ENCODE data around the gene STK39. TPM values are rescaled to one million over a fixed set of nuclear protein-coding genes. Genes with fewer than 3 reads are reported as not detected.

STK39 gene
- total and polyA plus RNA-seq, 2 experiments from 2014 or later: 3.2 to 14.6 TPM

DNA sequence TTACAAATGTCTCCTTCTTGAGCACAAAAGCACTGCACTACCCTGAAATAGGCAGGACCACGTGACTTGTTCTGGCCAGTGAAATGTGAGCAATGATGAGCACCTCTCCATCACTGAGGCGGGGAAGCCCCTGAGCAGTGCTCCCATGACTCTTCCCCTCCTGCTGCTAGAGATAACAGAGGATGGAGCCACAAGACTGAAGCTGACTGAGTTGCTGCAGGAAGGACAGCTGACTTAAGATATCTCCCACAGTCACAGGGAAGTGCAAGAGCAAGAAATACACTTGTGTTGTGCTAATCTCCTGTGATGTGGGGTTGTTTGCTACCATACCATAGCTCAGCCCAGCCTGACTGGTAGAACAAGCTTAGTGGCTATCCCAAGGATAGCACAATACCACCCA lies 38.7 kb downstream of the STK39 start:
- Histone ChIP-seq H3K9me2 (ENCODE audit: insufficient read depth) (no peaks in the 10 kb centered on the region), H3K9ac (no peak overlapping the region), H3K27ac (no peak overlapping the region), H3K4me2 (ENCODE audit: unreplicated experiment) (no peak overlapping the region), H3K27me3 (replicated peaks; ENCODE audit: insufficient read depth) (no peaks in the 10 kb centered on the region), H3K4me3 (no peak overlapping the region), H2AFZ (no peak overlapping the region), H3K4me1 (ENCODE audit: insufficient read depth) (peaks cover 19% of the 10 kb centered on the region), H3K9me3 (ENCODE audit: low read depth) (no peaks in the 10 kb centered on the region), H4K20me1 (ENCODE audit: insufficient read depth) (no peaks in the 10 kb centered on the region), H3F3A (ENCODE audit: insufficient read depth) (peaks cover 14% of the 10 kb centered on the region; the same call in 1 of the 2 replicates), H3K79me2 (ENCODE audit: insufficient read depth) (peaks cover 53% of the 10 kb centered on the region), H3K36me3 (ENCODE audit: low read depth) (no peaks in the 10 kb centered on the region)
- no peak for DNase-seq
- in situ Hi-C loops (cut with MboI): no loop called here
- TF ChIP-seq EZH2phosphoT487 (IDR thresholded peaks at IDR 0.05; ENCODE audit: insufficient read depth, low read depth): no peak
- TF ChIP-seq EZH2 (IDR thresholded peaks at IDR 0.05; ENCODE audit: insufficient read depth, poor library complexity, severe bottlenecking): no peak
- WGBS, 2 experiments (ENCODE audit: low coverage in 1 of 2, low lambda C conversion rate in 2 of 2, missing lambda C conversion rate in 2 of 2): 96 to 98% methylated on average over 2 of the region's 2 CpGs

DNA sequence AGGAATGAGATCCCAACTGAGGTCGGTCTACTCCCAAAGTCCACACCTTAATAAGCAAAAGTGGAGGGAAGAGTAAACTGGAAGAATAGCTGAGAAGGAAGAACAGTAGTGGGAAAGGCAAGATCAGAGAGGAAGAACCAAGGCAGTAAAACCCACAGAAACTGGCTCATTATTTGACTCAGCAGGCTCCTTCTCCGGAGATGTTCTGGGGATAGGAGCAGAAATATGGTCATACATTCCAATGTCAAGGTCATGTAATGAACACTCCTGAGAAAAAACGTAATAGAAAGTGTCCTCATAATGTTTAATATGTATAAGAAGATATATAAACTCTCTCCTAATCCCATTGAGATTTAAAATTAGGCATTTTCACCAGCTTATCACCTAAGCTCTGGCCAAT lies 39.5 kb downstream of the STK39 start:
- peaks cover 14% of the 10 kb centered on the region; the same call in 1 of the 2 replicates for H3F3A ChIP-seq (ENCODE audit: insufficient read depth)
- WGBS, 2 experiments (ENCODE audit: low coverage in 1 of 2, low lambda C conversion rate in 2 of 2, missing lambda C conversion rate in 2 of 2): 92 to 95% methylated on average over 3 of the region's 3 CpGs
- in situ Hi-C loops (cut with MboI): no loop called here
- no peak overlapping the region for H3K4me3 ChIP-seq
- TF ChIP-seq EZH2 (IDR thresholded peaks at IDR 0.05; ENCODE audit: insufficient read depth, poor library complexity, severe bottlenecking): no peak
- TF ChIP-seq EZH2phosphoT487 (IDR thresholded peaks at IDR 0.05; ENCODE audit: insufficient read depth, low read depth): no peak
- H3K27ac ChIP-seq: no peak overlapping the region
- H3K36me3 ChIP-seq (ENCODE audit: low read depth): no peaks in the 10 kb centered on the region
- H3K9me3 ChIP-seq (ENCODE audit: low read depth): no peaks in the 10 kb centered on the region
- no peak overlapping the region for H2AFZ ChIP-seq
- peaks cover 60% of the 10 kb centered on the region for H3K79me2 ChIP-seq (ENCODE audit: insufficient read depth)
- DNase-seq: no peak
- H3K4me2 ChIP-seq (ENCODE audit: unreplicated experiment): no peak overlapping the region
- no peaks in the 10 kb centered on the region for H3K27me3 ChIP-seq (replicated peaks; ENCODE audit: insufficient read depth)
- no peak overlapping the region for H3K9ac ChIP-seq
- H3K9me2 ChIP-seq (ENCODE audit: insufficient read depth): no peaks in the 10 kb centered on the region
- no peaks in the 10 kb centered on the region for H4K20me1 ChIP-seq (ENCODE audit: insufficient read depth)
- peaks cover 19% of the 10 kb centered on the region for H3K4me1 ChIP-seq (ENCODE audit: insufficient read depth)

DNA sequence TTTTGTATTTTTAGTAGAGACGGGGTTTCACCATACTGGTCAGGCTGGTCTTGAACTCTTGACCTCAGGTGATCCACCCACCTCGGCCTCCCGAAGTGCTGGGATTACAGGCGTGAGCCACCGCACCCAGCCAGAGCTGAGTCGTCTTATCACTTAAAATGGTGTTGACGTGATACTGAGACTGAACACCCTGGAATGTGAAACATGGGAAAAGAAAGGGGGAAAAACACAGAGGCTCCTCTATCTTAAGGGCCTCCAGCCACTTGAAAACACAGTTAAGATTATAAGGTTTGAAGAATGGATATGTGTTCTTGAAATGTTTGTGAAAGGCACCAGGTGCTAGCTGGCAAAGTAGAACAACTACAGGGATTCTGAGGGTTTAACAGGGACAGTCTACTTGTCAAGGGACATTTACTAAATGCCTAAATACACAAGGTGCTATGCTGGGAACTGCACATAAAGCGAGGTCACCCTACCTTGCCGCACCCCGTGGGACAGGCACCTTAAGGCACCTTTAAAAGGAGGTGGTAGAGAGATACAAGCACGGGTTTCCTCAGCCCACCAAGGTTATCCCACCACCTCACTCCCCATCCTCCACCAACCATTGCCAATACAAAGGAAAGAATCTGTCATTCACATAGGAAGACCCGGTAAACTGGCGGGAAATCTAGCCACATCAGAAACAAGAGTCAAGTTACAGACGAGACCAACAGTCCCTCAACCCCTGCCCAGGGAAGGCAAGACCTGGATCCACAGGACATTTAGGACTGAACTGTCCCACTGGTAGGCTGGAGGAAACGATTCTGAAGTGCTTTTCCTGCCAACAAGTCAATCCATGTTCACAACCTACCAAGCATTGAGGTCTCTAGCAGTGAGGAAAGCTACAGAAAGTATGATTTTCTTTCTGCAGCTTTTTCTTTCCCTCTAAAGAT lies 43.4 kb downstream of the STK39 start:
- Histone ChIP-seq H3K4me2 (ENCODE audit: unreplicated experiment) (no peak overlapping the region), H3F3A (ENCODE audit: insufficient read depth) (no peaks in the 10 kb centered on the region), H3K36me3 (ENCODE audit: low read depth) (no peaks in the 10 kb centered on the region), H3K9me3 (ENCODE audit: low read depth) (no peaks in the 10 kb centered on the region), H3K27ac (no peak overlapping the region), H3K4me3 (no peak overlapping the region), H2AFZ (no peak overlapping the region), H3K27me3 (replicated peaks; ENCODE audit: insufficient read depth) (no peaks in the 10 kb centered on the region), H3K4me1 (ENCODE audit: insufficient read depth) (peaks cover 3% of the 10 kb centered on the region), H3K9me2 (ENCODE audit: insufficient read depth) (no peaks in the 10 kb centered on the region), H4K20me1 (ENCODE audit: insufficient read depth) (peaks cover 2% of the 10 kb centered on the region; the same call in 1 of the 2 replicates), H3K9ac (no peak overlapping the region), H3K79me2 (ENCODE audit: insufficient read depth) (peaks cover 89% of the 10 kb centered on the region)
- DNase-seq: no peak
- whole genome bisulfite sequencing, 2 experiments (ENCODE audit: low coverage in 1 of 2, low lambda C conversion rate in 2 of 2, missing lambda C conversion rate in 2 of 2): 91% methylated on average over 15 of the region's 15 CpGs
- TF ChIP-seq EZH2 (IDR thresholded peaks at IDR 0.05; ENCODE audit: insufficient read depth, poor library complexity, severe bottlenecking): no peak
- no peak for TF ChIP-seq EZH2phosphoT487 (IDR thresholded peaks at IDR 0.05; ENCODE audit: insufficient read depth, low read depth)
- in situ Hi-C loops (cut with MboI): no loop called here

- H3K27ac ChIP-seq: no peak overlapping the region
- no peak overlapping the region for H2AFZ ChIP-seq
- TF ChIP-seq EZH2phosphoT487 (IDR thresholded peaks at IDR 0.05; ENCODE audit: insufficient read depth, low read depth) (no peak), EZH2 (IDR thresholded peaks at IDR 0.05; ENCODE audit: insufficient read depth, poor library complexity, severe bottlenecking) (no peak)
- no peak for DNase-seq
- no peaks in the 10 kb centered on the region for H3K27me3 ChIP-seq (replicated peaks; ENCODE audit: insufficient read depth)
- H3K79me2 ChIP-seq (ENCODE audit: insufficient read depth): peaks cover 75% of the 10 kb centered on the region
- H3K36me3 ChIP-seq (ENCODE audit: low read depth): no peaks in the 10 kb centered on the region
- H4K20me1 ChIP-seq (ENCODE audit: insufficient read depth): peaks cover 2% of the 10 kb centered on the region; the same call in 1 of the 2 replicates
- no peak overlapping the region for H3K9ac ChIP-seq
- no peak overlapping the region for H3K4me3 ChIP-seq
- whole genome bisulfite sequencing, 2 experiments (ENCODE audit: low coverage in 1 of 2, low lambda C conversion rate in 2 of 2, missing lambda C conversion rate in 2 of 2): 79% methylated on average over 5 of the region's 5 CpGs
- no peaks in the 10 kb centered on the region for H3K9me3 ChIP-seq (ENCODE audit: low read depth)
- H3K4me2 ChIP-seq (ENCODE audit: unreplicated experiment): no peak overlapping the region
- in situ Hi-C loops (cut with MboI): no loop called here
- no peaks in the 10 kb centered on the region for H3K9me2 ChIP-seq (ENCODE audit: insufficient read depth)
- H3K4me1 ChIP-seq (ENCODE audit: insufficient read depth): peaks cover 14% of the 10 kb centered on the region
- H3F3A ChIP-seq (ENCODE audit: insufficient read depth): peaks cover 11% of the 10 kb centered on the region
These were observed 45.7 kb downstream of the STK39 start for GRCh38 chr2:168201584-168202116.

Data from GM23248 (cell line).